Measurements from ENCODE around the gene PAPPA. TPM values are rescaled to one million over a fixed set of nuclear protein-coding genes. Genes with fewer than 3 reads are reported as not detected.

The PAPPA gene
- total and polyA plus RNA-seq, 9 of the 15 experiments (the other 6 are each of a cell fraction or from before 2014, with no cell fraction given), result 0.06 to 0.18 (median 0.11) TPM

DNA sequence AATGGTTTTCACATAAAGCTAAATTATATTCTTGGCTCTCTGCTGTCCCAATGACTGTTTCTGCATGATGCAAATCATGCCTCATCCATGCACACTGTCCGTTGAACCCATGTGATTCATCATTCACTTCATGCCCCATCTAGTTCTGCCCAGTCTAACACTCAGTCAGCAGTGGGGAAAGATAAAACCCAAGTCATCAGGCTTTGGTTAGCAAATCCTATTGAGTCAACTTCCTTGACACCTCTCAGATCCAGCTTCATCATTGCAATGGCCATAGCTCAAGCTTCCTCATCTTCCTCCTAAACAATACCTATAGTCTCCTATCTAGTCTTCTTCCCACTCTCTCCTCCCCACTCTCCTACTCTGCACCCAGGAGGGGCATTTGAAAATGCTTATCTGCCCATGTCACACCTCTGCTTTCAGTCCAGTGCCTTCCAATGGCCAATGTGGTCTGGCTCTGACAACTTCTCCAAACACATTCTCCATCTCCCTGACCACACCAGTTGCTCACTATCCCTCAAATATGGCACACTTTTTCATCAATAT, 267.5 kb downstream of the PAPPA start (continued):
- TF ChIP-seq HNRNPL (IDR thresholded peaks at IDR 0.05; ENCODE audit: low read depth, low read length) (no peak), PTTG1 (tag; IDR thresholded peaks at IDR 0.05; ENCODE audit: low read depth) (0 out of 2 replicates have a peak, but pooled peaks have one; percentile 47), MAX (CRISPR knock-in tag; IDR thresholded peaks at IDR 0.05) (peak; percentile 42; the same call in 1 of the 2 replicates), CC2D1A (IDR thresholded peaks at IDR 0.05) (no peak), TAF9B (IDR thresholded peaks at IDR 0.05; ENCODE audit: partially characterized antibody) (no peak), BCLAF1 (IDR thresholded peaks at IDR 0.05; ENCODE audit: borderline replicate concordance in 1 of 2, control insufficient read depth in 1 of 2, low read depth in 2 of 2, low read length in 1 of 2) (no peak), ZNF3 (CRISPR knock-in tag; IDR thresholded peaks at IDR 0.05) (no peak), ZHX1 (conservative IDR thresholded peaks at IDR 0.05; ENCODE audit: low read length) (no peak)
- TF ChIP-seq, protein P1, sequence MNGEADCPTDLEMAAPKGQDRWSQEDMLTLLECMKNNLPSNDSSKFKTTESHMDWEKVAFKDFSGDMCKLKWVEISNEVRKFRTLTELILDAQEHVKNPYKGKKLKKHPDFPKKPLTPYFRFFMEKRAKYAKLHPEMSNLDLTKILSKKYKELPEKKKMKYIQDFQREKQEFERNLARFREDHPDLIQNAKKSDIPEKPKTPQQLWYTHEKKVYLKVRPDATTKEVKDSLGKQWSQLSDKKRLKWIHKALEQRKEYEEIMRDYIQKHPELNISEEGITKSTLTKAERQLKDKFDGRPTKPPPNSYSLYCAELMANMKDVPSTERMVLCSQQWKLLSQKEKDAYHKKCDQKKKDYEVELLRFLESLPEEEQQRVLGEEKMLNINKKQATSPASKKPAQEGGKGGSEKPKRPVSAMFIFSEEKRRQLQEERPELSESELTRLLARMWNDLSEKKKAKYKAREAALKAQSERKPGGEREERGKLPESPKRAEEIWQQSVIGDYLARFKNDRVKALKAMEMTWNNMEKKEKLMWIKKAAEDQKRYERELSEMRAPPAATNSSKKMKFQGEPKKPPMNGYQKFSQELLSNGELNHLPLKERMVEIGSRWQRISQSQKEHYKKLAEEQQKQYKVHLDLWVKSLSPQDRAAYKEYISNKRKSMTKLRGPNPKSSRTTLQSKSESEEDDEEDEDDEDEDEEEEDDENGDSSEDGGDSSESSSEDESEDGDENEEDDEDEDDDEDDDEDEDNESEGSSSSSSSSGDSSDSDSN (IDR thresholded peaks at IDR 0.05; ENCODE audit: borderline replicate concordance in 1 of 2, low read depth in 2 of 2, low read length in 2 of 2), result no peak
- TF ChIP-seq, protein P2, sequence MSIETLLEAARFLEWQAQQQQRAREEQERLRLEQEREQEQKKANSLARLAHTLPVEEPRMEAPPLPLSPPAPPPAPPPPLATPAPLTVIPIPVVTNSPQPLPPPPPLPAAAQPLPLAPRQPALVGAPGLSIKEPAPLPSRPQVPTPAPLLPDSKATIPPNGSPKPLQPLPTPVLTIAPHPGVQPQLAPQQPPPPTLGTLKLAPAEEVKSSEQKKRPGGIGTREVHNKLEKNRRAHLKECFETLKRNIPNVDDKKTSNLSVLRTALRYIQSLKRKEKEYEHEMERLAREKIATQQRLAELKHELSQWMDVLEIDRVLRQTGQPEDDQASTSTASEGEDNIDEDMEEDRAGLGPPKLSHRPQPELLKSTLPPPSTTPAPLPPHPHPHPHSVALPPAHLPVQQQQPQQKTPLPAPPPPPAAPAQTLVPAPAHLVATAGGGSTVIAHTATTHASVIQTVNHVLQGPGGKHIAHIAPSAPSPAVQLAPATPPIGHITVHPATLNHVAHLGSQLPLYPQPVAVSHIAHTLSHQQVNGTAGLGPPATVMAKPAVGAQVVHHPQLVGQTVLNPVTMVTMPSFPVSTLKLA (conservative IDR thresholded peaks at IDR 0.05), result no peak
- TF ChIP-seq, protein P3, sequence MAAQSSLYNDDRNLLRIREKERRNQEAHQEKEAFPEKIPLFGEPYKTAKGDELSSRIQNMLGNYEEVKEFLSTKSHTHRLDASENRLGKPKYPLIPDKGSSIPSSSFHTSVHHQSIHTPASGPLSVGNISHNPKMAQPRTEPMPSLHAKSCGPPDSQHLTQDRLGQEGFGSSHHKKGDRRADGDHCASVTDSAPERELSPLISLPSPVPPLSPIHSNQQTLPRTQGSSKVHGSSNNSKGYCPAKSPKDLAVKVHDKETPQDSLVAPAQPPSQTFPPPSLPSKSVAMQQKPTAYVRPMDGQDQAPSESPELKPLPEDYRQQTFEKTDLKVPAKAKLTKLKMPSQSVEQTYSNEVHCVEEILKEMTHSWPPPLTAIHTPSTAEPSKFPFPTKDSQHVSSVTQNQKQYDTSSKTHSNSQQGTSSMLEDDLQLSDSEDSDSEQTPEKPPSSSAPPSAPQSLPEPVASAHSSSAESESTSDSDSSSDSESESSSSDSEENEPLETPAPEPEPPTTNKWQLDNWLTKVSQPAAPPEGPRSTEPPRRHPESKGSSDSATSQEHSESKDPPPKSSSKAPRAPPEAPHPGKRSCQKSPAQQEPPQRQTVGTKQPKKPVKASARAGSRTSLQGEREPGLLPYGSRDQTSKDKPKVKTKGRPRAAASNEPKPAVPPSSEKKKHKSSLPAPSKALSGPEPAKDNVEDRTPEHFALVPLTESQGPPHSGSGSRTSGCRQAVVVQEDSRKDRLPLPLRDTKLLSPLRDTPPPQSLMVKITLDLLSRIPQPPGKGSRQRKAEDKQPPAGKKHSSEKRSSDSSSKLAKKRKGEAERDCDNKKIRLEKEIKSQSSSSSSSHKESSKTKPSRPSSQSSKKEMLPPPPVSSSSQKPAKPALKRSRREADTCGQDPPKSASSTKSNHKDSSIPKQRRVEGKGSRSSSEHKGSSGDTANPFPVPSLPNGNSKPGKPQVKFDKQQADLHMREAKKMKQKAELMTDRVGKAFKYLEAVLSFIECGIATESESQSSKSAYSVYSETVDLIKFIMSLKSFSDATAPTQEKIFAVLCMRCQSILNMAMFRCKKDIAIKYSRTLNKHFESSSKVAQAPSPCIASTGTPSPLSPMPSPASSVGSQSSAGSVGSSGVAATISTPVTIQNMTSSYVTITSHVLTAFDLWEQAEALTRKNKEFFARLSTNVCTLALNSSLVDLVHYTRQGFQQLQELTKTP (IDR thresholded peaks at IDR 0.05; ENCODE audit: low read depth in 1 of 2, partially characterized antibody in 2 of 2), result peak in 1 of 2 experiments; percentile 26
